Measurements from ENCODE around the gene RNF39.

RNF39 gene

GRCh38 chr6:30022189-30022588 lies 53.4 kb downstream of the RNF39 start:
- H3K4me3 ChIP-seq (ENCODE audit: low read depth, low read length): no peak overlapping the region
- TF ChIP-seq CTCF (conservative IDR thresholded peaks at IDR 0.05; ENCODE audit: low read depth, low read length): no peak
- DNase-seq (ENCODE audit: low read depth): no peak

- no peak for TF ChIP-seq CTCF (conservative IDR thresholded peaks at IDR 0.05; ENCODE audit: low read depth, low read length)
- no peak for DNase-seq (ENCODE audit: low read depth)
- no peak overlapping the region for H3K4me3 ChIP-seq (ENCODE audit: low read depth, low read length)
Measured at GRCh38 chr6:30020626-30021025, 54.9 kb downstream of the RNF39 start.

Data from choroid plexus epithelial cell (primary cell).